HG03432 (cell line): ENCODE results near the gene KRTAP23-1.

Experiments
- ATAC-seq: cut with Tn5 transposase; IDR thresholded peaks from one replicate; pipeline ENCODE4 v1.9.1; 2021; ENCODE audit warnings: mild to moderate bottlenecking, moderate library complexity; ENCODE audit not compliant: unreplicated experiment

KRTAP23-1 gene

GRCh38 chr21:30348506-30348905, at the start of gene KRTAP23-1:
Gene KRTAP23-1 (minus strand): TSS chr21:30348606. CDS start chr21:30348606, 0 bp downstream.
- no peak for ATAC-seq

- ATAC-seq: no peak
Measured at GRCh38 chr21:30395731-30396130, 47.3 kb upstream of the KRTAP23-1 start, which contains the start of gene KRTAP13-1. Gene KRTAP13-1 (plus strand): TSS chr21:30396031. CDS start chr21:30396087, 56 bp downstream.

- no peak for ATAC-seq
Measured at GRCh38 chr21:30391492-30392025, 43.2 kb upstream of the KRTAP23-1 start.

- no peak for ATAC-seq
Measured at GRCh38 chr21:30382201-30382600, 33.8 kb upstream of the KRTAP23-1 start.

GRCh38 chr21:30372139-30372770, 23.8 kb upstream of the KRTAP23-1 start, which contains the start of gene KRTAP13-2:
Gene KRTAP13-2 (minus strand): TSS chr21:30372271. CDS start chr21:30372213, 58 bp downstream.
- no peak for ATAC-seq

GRCh38 chr21:30355906-30356305, 7.5 kb upstream of the KRTAP23-1 start:
- no peak for ATAC-seq

- no peak for ATAC-seq
Measured at GRCh38 chr21:30354308-30355005, 6.1 kb upstream of the KRTAP23-1 start.

- no peak for ATAC-seq
Measured at GRCh38 chr21:30351534-30351933, 3.1 kb upstream of the KRTAP23-1 start.

GRCh38 chr21:30349572-30349971, 1.2 kb upstream of the KRTAP23-1 start:
- no peak for ATAC-seq

GRCh38 chr21:30345014-30345413, 3.4 kb downstream of the KRTAP23-1 start:
- no peak for ATAC-seq

- peak; percentile 65 for ATAC-seq
Measured at GRCh38 chr21:30340714-30341573, 7.5 kb downstream of the KRTAP23-1 start.

- no peak for ATAC-seq
Measured at GRCh38 chr21:30338717-30339116, 9.7 kb downstream of the KRTAP23-1 start.

GRCh38 chr21:30337772-30338171, 10.6 kb downstream of the KRTAP23-1 start:
- ATAC-seq: no peak

- no peak for ATAC-seq
Measured at GRCh38 chr21:30337276-30337744, 11.1 kb downstream of the KRTAP23-1 start, which contains the start of gene KRTAP27-1. Gene KRTAP27-1 (minus strand): TSS chr21:30337694. CDS start chr21:30337668, 26 bp downstream.

GRCh38 chr21:30336596-30336995, 11.8 kb downstream of the KRTAP23-1 start:
- no peak for ATAC-seq

GRCh38 chr21:30333736-30334135, 14.7 kb downstream of the KRTAP23-1 start:
- ATAC-seq: no peak

GRCh38 chr21:30332681-30333080, 15.7 kb downstream of the KRTAP23-1 start:
- ATAC-seq: no peak

- ATAC-seq: no peak
Measured at GRCh38 chr21:30329203-30329875, 19.1 kb downstream of the KRTAP23-1 start.

GRCh38 chr21:30326390-30326789, 22.0 kb downstream of the KRTAP23-1 start:
- no peak for ATAC-seq

GRCh38 chr21:30320215-30320614, 28.2 kb downstream of the KRTAP23-1 start, which contains the start of gene KRTAP26-1:
Gene KRTAP26-1 (minus strand): TSS chr21:30320315. CDS start chr21:30320035, 280 bp downstream.
- ATAC-seq: no peak
